Suprapubic skin (tissue), 4 donors: ENCODE measurements around the gene ZBTB40. TPM values are rescaled to one million over a fixed set of nuclear protein-coding genes. Genes with fewer than 3 reads are reported as not detected.

Experiments
- DNase-seq, 2 donors: peaks; one replicate each; pipeline ENCODE4 v3.0.0-alpha.2; 2019; ENCODE audit warnings: low spot score in 2 of 2
- H3K27ac ChIP-seq: fragments of 200-600 bp; sonication (generic); one replicate; pipeline ENCODE4 v1.5.1; 2019
- H3K27me3 ChIP-seq: fragments of 200-600 bp; sonication (generic); one replicate; pipeline ENCODE4 v1.5.1; 2019
- H3K36me3 ChIP-seq: fragments of 200-600 bp; sonication (generic); one replicate; pipeline ENCODE4 v1.5.1; 2019
- H3K4me1 ChIP-seq: fragments of 200-600 bp; sonication (generic); one replicate; pipeline ENCODE4 v1.5.1; 2019
- H3K4me3 ChIP-seq: fragments of 200-600 bp; sonication (generic); one replicate; pipeline ENCODE4 v1.5.1; 2019; ENCODE audit warnings: mild to moderate bottlenecking
- H3K9me3 ChIP-seq: fragments of 200-600 bp; sonication (generic); one replicate; pipeline ENCODE4 v1.5.1; 2019
- EP300 ChIP-seq: sonication (generic); formaldehyde crosslinking; IDR thresholded peaks from one replicate; pipeline ENCODE4 v1.6.1; 2017; ENCODE audit warnings: antibody characterized with exemption
- POLR2A ChIP-seq, 2 donors: fragments of 450-650 bp; IDR thresholded peaks; one replicate each; pipeline ENCODE4 v1.6.1; 2017; ENCODE audit warnings: antibody characterized with exemption in 2 of 2, mild to moderate bottlenecking in 2 of 2, moderate library complexity in 2 of 2
- POLR2AphosphoS5 ChIP-seq, 3 donors: sonication (generic); formaldehyde crosslinking; IDR thresholded peaks; one replicate each; pipeline ENCODE4 v1.6.1; 2017; ENCODE audit warnings: antibody characterized with exemption in 3 of 3
- WGBS: methylation state at CpG from one replicate; pipeline ENCODE4 v1.1.5; 2018; 5-methylcytosine and 5-hydroxymethylcytosine counted together
- total RNA-seq, 4 donors: library from RNA; depleted of rRNA; stranded (reverse); fragments of >200 nt; gene quantifications; one replicate each; pipeline ENCODE4 v1.1.0, GENCODE V29; 2016
- TF ChIP-seq, protein P1 (sequence below), 2 donors: fragments of 200-600 bp in 1 of 2; fragments of 450-650 bp in 1 of 2; sonication (generic) in 1 of 2; IDR thresholded peaks; one replicate each; pipeline ENCODE4 v1.5.1; 2016 to 2019; ENCODE audit warnings: antibody characterized with exemption in 2 of 2, mild to moderate bottlenecking in 1 of 2, moderate library complexity in 1 of 2

The ZBTB40 gene
- total RNA-seq, 4 donors from 2014 or later: 12.7 to 36.0 (median 17.5) TPM

DNA sequence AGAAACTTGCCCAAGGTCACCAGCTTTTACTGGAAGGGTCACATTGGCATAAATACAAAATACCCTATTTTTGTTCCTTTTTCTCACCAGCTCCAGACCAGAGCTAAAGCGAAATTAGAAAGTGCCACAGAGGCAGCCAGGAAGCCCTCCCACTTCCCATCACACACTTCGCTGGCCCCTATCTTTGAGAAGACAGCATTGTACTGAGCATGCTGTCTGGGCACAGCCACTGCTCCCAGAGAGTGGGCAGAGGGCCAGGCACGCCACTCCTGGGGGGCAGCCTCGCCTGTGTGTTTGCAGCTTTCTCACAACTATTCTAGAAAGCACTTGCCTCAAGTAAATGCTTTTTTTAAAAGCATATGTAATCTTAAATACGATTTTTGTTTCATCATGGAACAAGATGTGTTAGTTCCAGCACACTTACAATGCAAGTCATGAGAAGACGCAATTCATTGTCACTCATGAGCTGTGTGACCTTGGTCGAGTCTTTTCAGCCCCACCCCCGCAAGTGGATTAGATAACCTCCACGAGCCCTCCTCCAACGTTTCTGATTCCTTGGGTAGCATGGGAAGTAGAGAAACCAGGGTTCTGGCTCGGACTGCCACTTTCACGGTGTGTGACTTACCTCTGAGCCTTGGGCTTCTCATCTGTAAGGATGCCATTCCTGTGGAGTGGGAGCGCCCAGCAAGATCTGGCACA is 85.9 kb downstream of the ZBTB40 start:
- DNase-seq: no peak
- Histone ChIP-seq H3K27me3 (no peaks in the 10 kb centered on the region), H3K4me3 (no peak overlapping the region), H3K4me1 (no peaks in the 10 kb centered on the region), H3K36me3 (no peaks in the 10 kb centered on the region), H3K9me3 (no peaks in the 10 kb centered on the region), H3K27ac (no peak overlapping the region)
- TF ChIP-seq EP300 (no peak), POLR2A (IDR thresholded peaks at IDR 0.05) (no peak), POLR2AphosphoS5 (IDR thresholded peaks at IDR 0.05) (no peak)
- WGBS: 81% methylated on average over 13 of the region's 13 CpGs

DNA sequence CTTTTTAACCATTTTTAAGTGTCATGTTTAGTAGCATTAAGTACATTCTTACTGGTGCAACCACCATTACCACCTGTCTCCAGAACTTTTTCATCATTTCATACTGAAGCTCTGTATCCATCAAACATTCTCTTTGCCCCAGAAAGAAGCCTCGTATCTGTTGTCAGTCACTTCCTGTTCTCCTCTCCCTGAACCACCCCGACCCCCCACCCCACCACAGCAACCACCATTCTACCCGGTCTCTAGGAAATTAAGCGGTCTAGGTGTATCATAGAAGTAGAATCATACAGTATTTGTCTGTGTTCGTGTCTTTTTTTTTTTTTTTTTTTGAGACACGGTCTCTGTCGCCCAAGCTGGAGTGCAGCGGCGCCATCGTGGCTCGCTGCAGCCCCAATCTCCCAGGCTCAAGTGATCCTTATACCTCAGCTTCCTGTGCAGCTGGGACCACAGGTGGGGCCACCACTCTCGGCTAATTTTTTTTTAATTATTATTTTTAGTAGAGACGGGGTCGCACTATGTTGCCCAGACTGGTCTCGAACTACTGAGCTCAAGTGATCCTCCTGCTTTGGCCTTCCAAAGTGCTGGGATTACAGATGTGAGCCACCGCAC is 88.0 kb downstream of the ZBTB40 start:
- WGBS: 83% methylated on average over 16 of the region's 16 CpGs
- Histone ChIP-seq H3K27ac (no peak overlapping the region), H3K9me3 (no peaks in the 10 kb centered on the region), H3K4me1 (no peaks in the 10 kb centered on the region), H3K36me3 (no peaks in the 10 kb centered on the region), H3K27me3 (peaks cover 8% of the 10 kb centered on the region), H3K4me3 (no peak overlapping the region)
- DNase-seq: no peak
- no peak for TF ChIP-seq POLR2AphosphoS5 (IDR thresholded peaks at IDR 0.05)
- no peak for TF ChIP-seq POLR2A (IDR thresholded peaks at IDR 0.05)
- TF ChIP-seq, protein P1, sequence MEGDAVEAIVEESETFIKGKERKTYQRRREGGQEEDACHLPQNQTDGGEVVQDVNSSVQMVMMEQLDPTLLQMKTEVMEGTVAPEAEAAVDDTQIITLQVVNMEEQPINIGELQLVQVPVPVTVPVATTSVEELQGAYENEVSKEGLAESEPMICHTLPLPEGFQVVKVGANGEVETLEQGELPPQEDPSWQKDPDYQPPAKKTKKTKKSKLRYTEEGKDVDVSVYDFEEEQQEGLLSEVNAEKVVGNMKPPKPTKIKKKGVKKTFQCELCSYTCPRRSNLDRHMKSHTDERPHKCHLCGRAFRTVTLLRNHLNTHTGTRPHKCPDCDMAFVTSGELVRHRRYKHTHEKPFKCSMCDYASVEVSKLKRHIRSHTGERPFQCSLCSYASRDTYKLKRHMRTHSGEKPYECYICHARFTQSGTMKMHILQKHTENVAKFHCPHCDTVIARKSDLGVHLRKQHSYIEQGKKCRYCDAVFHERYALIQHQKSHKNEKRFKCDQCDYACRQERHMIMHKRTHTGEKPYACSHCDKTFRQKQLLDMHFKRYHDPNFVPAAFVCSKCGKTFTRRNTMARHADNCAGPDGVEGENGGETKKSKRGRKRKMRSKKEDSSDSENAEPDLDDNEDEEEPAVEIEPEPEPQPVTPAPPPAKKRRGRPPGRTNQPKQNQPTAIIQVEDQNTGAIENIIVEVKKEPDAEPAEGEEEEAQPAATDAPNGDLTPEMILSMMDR (IDR thresholded peaks at IDR 0.05): no peak
- no peak for TF ChIP-seq EP300

DNA sequence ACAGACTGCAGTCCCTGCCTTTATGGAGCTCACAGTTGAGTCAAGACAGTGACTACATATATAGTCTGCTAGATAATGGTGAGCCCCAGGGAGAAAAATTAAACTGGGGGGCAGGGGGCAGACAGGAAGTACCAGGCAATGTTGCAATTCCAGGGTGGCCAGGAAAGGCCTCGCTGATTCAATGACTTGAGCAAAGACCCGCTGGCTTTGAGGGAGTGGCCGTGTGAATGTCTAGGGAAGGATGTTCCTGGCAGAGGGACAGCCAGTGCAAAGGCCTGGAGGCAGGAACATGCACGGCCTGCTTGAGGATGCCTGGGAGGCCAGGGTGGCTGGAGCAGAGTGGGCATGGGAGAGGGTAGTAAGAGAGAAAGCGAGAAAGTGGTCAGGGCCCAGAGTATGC is 88.7 kb downstream of the ZBTB40 start:
- whole genome bisulfite sequencing: 51% methylated on average over 5 of the region's 5 CpGs
- Histone ChIP-seq H3K4me1 (no peaks in the 10 kb centered on the region), H3K36me3 (no peaks in the 10 kb centered on the region), H3K9me3 (no peaks in the 10 kb centered on the region), H3K27me3 (peaks cover 15% of the 10 kb centered on the region), H3K27ac (no peak overlapping the region), H3K4me3 (no peak overlapping the region)
- no peak for DNase-seq
- TF ChIP-seq POLR2A (IDR thresholded peaks at IDR 0.05): no peak
- TF ChIP-seq, protein P1 (IDR thresholded peaks at IDR 0.05): no peak
- no peak for TF ChIP-seq POLR2AphosphoS5 (IDR thresholded peaks at IDR 0.05)
- no peak for TF ChIP-seq EP300

DNA sequence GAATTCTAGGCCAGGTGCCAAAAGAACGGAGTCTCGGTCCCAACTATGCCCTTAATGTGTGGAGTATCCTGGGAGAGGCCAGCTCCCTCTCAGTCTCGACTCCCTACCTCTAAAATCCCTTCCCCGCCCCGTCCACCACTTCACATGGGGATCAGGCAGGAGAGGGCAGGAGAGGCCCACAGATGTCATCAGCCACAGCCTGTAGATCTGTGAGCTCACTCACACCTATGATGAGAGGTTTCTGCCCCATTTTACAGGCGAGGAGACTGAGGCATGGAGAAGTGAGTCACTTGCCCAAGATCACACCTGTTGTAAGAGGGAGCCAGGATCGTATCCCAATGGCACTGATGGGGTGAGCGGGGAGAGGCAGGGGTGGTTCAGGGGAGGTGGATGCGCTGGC is 91.2 kb downstream of the ZBTB40 start:
- TF ChIP-seq POLR2AphosphoS5 (IDR thresholded peaks at IDR 0.05): no peak
- no peak for TF ChIP-seq POLR2A (IDR thresholded peaks at IDR 0.05)
- no peak for TF ChIP-seq EP300
- TF ChIP-seq, protein P1 (IDR thresholded peaks at IDR 0.05): no peak
- no peaks in the 10 kb centered on the region for H3K9me3 ChIP-seq
- 69% methylated on average over 5 of the region's 9 CpGs for WGBS

DNA sequence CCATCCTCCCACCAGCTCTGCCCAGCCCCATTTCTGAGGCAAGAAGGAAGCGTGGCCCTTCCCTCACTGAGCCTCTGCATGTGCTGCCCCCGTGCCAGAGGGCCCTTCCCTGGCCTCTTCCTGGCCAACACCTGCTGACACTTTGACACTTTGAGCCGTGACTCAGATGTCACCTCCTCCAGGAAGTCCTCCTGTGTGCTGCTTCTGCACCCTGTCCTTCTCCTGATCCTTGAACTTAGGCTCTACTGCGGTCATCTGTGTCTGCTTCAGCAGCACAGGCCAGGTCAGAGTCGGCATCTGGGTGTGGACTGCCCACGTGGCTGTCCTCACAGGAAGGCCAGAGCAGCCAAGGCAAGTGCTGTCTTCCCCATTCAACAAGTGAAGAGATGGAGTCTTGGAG is 92.0 kb downstream of the ZBTB40 start:
- no peak for DNase-seq

More for the DNA sequence above, 91.2 kb downstream of the ZBTB40 start:
- DNase-seq: no peak
- Histone ChIP-seq H3K4me3 (no peak overlapping the region), H3K4me1 (no peaks in the 10 kb centered on the region), H3K27me3 (peaks cover 40% of the 10 kb centered on the region), H3K27ac (no peak overlapping the region), H3K36me3 (no peaks in the 10 kb centered on the region)

More for the DNA sequence above, 92.0 kb downstream of the ZBTB40 start:
- H3K27ac ChIP-seq: no peak overlapping the region
- H3K27me3 ChIP-seq: peaks cover 48% of the 10 kb centered on the region
- H3K4me1 ChIP-seq: no peaks in the 10 kb centered on the region
- no peaks in the 10 kb centered on the region for H3K36me3 ChIP-seq
- no peak overlapping the region for H3K4me3 ChIP-seq
- H3K9me3 ChIP-seq: no peaks in the 10 kb centered on the region
- TF ChIP-seq, protein P1 (IDR thresholded peaks at IDR 0.05): no peak
- TF ChIP-seq POLR2A (IDR thresholded peaks at IDR 0.05): no peak
- TF ChIP-seq POLR2AphosphoS5 (IDR thresholded peaks at IDR 0.05): no peak
- no peak for TF ChIP-seq EP300
- 56% methylated on average over 2 of the region's 6 CpGs for WGBS
